ENCODE measurements around the gene CALCR.
A peak's percentile ranks its signal among the peaks of the same experiment; 100 is the strongest.

Gene CALCR

GRCh38 chr7:93442478-93443224 is 131.9 kb downstream of the CALCR start:
- DNase-seq = peak; percentile 68

DNA sequence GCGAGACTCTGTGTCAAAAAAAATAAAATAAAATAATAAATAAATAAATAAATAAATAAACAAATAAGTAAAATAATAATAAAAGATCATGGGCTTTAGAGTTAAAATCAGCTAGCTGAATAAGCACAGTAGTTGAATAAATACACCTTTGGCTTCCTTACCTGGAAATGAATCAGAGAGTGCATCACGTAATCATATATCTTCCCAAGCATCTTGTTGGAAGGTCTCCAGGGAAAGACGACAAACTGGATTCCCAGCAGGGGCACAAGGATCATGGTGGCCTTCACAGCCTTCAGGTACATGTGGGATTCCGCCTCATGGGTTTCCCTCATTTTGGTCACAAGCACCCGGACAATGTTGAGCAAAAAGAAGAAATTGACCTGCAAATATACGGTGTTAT is 138.7 kb downstream of the CALCR start:
- no peak for DNase-seq

DNA sequence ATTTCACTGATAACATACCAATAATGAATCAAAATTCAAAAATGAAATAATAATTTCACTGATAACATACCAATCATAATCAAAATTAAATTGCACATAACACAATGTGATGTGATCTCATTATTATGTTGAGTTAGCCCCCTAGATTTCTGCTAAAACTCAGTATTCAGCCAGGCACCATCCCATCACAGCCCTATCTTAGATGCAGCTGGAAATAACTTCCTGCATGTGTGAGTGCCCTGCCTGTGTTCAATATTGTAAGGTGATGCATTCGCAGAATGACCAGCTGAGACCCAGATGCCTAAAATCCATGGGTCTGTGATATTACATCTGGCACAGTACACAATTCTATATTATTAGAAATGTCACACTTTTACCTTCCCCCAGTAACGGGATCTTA is 142.4 kb downstream of the CALCR start:
- no peak for DNase-seq

- no peak for DNase-seq
Measured at GRCh38 chr7:93430917-93431588, 143.5 kb downstream of the CALCR start.

DNA sequence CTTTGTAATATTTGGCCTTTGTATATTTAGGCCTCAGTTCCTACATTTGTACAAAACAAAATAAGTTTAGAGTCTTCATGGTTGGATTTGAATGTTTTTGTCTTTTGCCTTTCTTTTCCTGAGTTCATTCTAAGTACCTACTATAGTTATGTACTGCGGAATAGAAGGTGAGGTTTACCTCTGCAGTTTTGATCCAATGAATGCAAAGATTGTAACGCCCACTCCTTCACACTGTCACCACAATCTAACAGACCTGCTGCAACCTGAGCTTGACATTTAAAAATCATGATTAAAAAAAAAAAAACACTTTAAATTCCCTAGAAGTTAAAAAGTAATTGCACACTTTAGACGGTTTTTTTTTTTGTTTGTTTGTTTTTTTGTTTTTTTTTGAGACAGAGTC is 145.0 kb downstream of the CALCR start:
- no peak for DNase-seq

DNA sequence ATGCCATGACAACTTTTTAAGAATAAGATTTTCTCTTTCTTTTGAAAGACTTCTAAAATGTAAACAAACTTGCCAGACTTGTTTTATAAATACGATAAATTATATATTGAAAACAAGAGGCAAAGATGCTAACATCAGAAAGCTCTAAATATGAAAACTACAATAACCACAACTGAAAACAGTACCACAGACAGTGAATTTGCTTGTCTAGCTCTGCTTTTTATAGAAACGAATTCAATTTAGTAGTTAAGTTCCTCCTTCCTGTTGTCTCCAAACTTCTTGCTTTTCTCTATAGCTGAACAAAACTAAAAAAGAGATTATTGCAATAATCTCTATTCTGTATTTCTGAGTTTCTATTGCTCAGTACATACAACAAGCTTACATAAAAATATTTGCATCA is 147.4 kb downstream of the CALCR start:
- DNase-seq = no peak

- DNase-seq = no peak
Measured at GRCh38 chr7:93426155-93426696, 148.3 kb downstream of the CALCR start.

DNA sequence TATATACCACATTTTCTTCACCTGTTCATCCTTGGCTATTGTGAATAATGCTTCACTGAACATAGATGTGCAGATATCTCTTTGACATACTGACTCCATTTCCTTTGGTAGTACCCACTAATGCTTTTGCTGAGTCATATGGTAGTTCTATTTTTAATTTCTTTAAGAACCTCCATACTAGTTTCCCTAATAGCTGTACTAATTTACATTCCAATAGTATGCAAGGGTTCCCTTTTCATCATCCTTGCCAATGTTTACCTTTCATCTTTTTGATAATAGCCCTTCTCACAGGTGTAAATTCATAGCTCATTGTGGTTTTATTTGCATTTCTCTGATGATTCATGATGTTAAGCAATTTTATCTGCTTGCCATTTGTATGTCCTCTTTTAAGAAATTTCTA is 159.9 kb downstream of the CALCR start:
- no peak for DNase-seq

GRCh38 chr7:93409324-93409723 is 165.2 kb downstream of the CALCR start:
- no peak for DNase-seq

DNA sequence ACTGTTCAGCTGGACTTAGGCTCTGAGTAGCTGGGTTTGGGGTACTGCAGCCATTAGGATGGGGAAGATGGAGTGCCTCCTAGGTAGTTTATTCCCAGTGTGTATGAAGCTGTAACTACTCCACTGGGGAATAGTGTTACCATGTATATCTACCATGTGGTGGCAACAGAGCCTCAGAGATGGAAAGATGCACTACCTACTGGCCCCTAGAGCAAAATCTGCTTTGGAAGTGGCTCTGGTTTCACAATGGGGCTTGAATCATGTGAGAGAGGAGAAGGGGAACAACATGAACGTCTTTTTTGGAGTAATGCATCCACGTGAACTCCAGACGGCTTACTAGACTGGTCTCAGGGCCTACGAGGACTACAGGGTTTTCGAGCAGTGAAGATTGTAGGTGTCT is 167.3 kb downstream of the CALCR start:
- DNase-seq = no peak

- no peak for DNase-seq
Measured at GRCh38 chr7:93402944-93403343, 171.6 kb downstream of the CALCR start.

DNA sequence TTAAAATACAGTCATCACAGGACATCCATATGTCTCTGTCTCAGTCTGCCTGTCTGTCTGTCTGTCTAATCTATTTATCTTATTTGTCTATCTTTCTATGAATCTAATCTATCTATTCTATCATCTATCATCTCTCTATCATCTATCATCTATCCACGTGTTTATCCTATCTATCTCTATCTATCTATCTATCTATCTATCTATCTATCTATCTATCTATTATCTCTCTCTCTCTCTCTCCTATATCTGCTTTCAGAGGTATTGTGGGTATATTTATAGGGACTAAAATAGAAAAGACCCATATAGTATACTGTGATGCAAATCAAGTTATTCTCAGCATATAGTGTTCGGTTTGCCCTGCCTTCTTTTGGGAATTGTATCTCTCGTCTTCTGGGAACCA is 174.9 kb downstream of the CALCR start:
- DNase-seq = no peak

DNA sequence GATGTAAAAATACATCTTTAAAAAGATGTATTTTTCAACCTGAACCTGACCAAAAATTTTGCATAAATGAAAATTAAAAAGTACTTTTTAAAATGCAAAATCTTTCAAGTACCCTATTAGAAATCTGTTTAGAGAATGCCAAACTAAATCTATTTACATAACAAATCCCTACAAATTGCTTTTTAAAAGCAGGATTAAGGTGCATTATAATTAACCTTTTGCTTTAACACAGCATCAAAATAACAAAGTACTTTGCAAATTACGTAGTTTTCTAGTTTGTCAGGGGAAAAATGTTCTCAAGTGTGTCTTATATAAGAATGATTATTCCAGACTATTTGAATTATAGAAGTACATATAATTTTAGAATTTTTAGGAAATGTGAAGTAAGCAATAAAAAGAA is 181.5 kb downstream of the CALCR start:
- DNase-seq = no peak

GRCh38 chr7:93390660-93391059 is 183.9 kb downstream of the CALCR start:
- DNase-seq = no peak

DNA sequence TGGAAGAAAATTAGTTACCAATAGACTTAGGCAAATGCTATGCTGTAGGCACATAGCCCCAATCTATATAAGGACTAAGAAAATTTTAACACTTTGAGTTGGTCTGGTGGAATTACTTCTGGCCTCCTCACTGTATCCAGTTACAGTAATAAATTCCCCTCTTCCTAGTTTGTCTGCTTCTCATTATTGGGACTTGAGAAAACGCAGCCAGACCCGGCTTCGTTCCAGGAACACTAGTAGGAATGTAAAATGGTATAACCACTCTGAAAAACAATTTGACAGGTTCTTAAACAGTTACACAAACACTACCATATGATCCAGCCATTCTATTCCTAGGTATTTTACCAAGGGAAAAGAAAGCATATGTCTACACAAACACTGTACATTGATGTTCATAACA is 192.2 kb downstream of the CALCR start:
- DNase-seq = no peak

GRCh38 chr7:93378131-93378760 is 196.3 kb downstream of the CALCR start:
- DNase-seq = no peak

DNA sequence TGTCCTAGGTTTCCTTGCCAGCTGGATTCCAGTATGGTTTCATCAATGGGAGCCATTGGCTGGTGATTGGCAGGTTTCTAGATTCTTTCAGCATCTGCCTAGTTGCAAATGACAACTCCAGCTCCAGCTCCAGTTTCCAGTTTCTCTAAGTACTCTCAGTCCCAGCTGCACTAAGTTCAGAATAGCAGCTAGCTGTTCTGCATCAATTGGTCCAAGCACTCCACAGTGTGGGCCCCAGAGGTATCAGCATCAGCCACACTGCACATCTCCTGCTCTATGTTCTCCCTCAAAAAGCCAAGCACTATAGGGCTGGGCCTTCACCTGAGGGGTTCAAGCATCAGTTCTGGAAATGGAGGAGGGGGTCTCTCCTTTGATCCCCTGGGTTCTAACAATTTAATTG is 198.9 kb downstream of the CALCR start:
- DNase-seq = no peak
